Caco-2 (cell line): ENCODE data around the gene SOX30. TPM values are rescaled to one million over a fixed set of nuclear protein-coding genes. Genes with fewer than 3 reads are reported as not detected.

Source experiments
- BruUV-seq: library from RNA; stranded (reverse); fragments of 400-500 nt; replicated peaks from 2 replicates; lab custom pipeline; 2021; lab: Mats Ljungman, UMichigan
- CTCF ChIA-PET: fragments of 300-600 bp; sonication (Branson Sonifier 250); formaldehyde crosslinking; loops from one replicate; lab custom pipeline; 2022; ENCODE audit warnings: antibody characterized with exemption; lab: Charles Lee
- POLR2A ChIA-PET: fragments of 300-600 bp; sonication (Branson Sonifier 250); formaldehyde crosslinking; loops from one replicate; lab custom pipeline; 2022; ENCODE audit warnings: antibody characterized with exemption; lab: Charles Lee
- DNase-seq, 2 experiments: peaks; one replicate each; pipeline versions ENCODE4 v3.0.0 to v3.0.0-alpha.2; 2020 to 2022
- H3K27me3 ChIP-seq: replicated peaks from 2 replicates; pipeline ENCODE4 v1.6.0; 2011; ENCODE audit warnings: low read length; ENCODE audit not compliant: control insufficient read depth, insufficient read depth
- H3K36me3 ChIP-seq: 2 replicates; pipeline ENCODE4 v1.5.1; 2011; ENCODE audit warnings: low read length; ENCODE audit not compliant: control insufficient read depth, insufficient read depth
- H3K4me1 ChIP-seq: fragments of 250-450 bp; sonication (Bioruptor Pico); 2 replicates; pipeline ENCODE4 v1.5.1; 2020; ENCODE audit warnings: mild to moderate bottlenecking
- H3K4me3 ChIP-seq: 2 replicates; pipeline ENCODE4 v1.5.1; 2011; ENCODE audit warnings: low read depth, mild to moderate bottlenecking, control low read depth, low read length
- H3K9me3 ChIP-seq: fragments of 250-450 bp; sonication (Bioruptor Pico); 2 replicates; pipeline ENCODE4 v1.5.1; 2020; ENCODE audit warnings: mild to moderate bottlenecking, moderate library complexity
- H3K27ac Mint-ChIP-seq: one replicate; pipeline ENCODE4 v1.8.0; 2022; ENCODE audit warnings: mixed read lengths; ENCODE audit not compliant: unreplicated experiment
- H3K27me3 Mint-ChIP-seq: one replicate; pipeline ENCODE4 v1.8.0; 2022; ENCODE audit warnings: mixed read lengths; ENCODE audit not compliant: insufficient read depth, unreplicated experiment
- H3K36me3 Mint-ChIP-seq: one replicate; pipeline ENCODE4 v1.8.0; 2022; ENCODE audit warnings: mild to moderate bottlenecking, mixed read lengths; ENCODE audit not compliant: insufficient read depth, unreplicated experiment
- H3K4me1 Mint-ChIP-seq: one replicate; pipeline ENCODE4 v1.8.0; 2022; ENCODE audit warnings: low read depth, mixed read lengths; ENCODE audit not compliant: unreplicated experiment
- H3K4me3 Mint-ChIP-seq: one replicate; pipeline ENCODE4 v1.8.0; 2022; ENCODE audit warnings: mild to moderate bottlenecking, moderate library complexity, mixed read lengths; ENCODE audit not compliant: unreplicated experiment
- H3K9me3 Mint-ChIP-seq: one replicate; pipeline ENCODE4 v1.8.0; 2022; ENCODE audit warnings: mixed read lengths; ENCODE audit not compliant: unreplicated experiment
- intact Hi-C: fragments of 100-400 bp; cut with micrococcal nuclease; formaldehyde crosslinking; loops from one replicate; pipeline ENCODE4 v1.10.0; 2022; ENCODE audit not compliant: unreplicated experiment
- total RNA-seq: library from RNA; stranded (reverse); gene quantifications from 2 replicates; pipeline ENCODE4 v1.2.3, GENCODE V29; 2022
- TF ChIP-seq, protein P1 (sequence below), 2 experiments: fragments of 200-600 bp in 1 of 2; IDR thresholded peaks; 1 replicate in 1 of 2; 2 replicates in 1 of 2; pipeline versions ENCODE4 v1.5.1 to v1.8.0; 2011 to 2022; ENCODE audit warnings: antibody characterized with exemption in 1 of 2, control low read depth in 1 of 2, inconsistent platforms in 1 of 2, low read depth in 1 of 2, low read length in 1 of 2, mild to moderate bottlenecking in 1 of 2, moderate library complexity in 1 of 2; ENCODE audit not compliant: insufficient read depth in 1 of 2, severe bottlenecking in 1 of 2, unreplicated experiment in 1 of 2

SOX30 gene
- total RNA-seq, 1 experiment from 2014 or later: 2.9 TPM

DNA sequence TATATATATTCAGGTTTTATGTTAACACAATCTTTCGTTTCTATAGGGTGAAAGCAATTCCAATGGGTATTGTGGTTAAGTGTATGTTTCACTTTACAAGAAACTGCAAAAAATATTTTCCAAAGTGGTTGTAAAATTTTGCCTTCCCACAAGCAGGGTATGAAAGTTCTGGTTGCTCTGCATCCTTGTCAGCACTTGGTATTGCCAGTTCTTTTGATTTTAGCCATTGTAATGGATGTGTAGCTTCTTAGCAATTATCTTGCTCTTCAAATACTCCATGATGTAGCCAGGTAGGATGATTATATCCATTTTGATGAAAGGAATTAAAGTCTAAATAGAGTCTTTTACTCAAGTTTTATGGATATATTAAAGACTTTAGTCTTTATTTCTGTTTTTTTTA lies 67.6 kb downstream of the SOX30 start:
- no peak overlapping the region for H3K27ac Mint-ChIP-seq
- DNase-seq: no peak
- POLR2A ChIA-PET: no interaction called here
- intact Hi-C loops: no loop called here
- TF ChIP-seq, protein P1, sequence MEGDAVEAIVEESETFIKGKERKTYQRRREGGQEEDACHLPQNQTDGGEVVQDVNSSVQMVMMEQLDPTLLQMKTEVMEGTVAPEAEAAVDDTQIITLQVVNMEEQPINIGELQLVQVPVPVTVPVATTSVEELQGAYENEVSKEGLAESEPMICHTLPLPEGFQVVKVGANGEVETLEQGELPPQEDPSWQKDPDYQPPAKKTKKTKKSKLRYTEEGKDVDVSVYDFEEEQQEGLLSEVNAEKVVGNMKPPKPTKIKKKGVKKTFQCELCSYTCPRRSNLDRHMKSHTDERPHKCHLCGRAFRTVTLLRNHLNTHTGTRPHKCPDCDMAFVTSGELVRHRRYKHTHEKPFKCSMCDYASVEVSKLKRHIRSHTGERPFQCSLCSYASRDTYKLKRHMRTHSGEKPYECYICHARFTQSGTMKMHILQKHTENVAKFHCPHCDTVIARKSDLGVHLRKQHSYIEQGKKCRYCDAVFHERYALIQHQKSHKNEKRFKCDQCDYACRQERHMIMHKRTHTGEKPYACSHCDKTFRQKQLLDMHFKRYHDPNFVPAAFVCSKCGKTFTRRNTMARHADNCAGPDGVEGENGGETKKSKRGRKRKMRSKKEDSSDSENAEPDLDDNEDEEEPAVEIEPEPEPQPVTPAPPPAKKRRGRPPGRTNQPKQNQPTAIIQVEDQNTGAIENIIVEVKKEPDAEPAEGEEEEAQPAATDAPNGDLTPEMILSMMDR (IDR thresholded peaks at IDR 0.05; ENCODE audit: insufficient read depth in 1 of 2, low read depth in 1 of 2, low read length in 1 of 2, severe bottlenecking in 1 of 2, unreplicated experiment in 1 of 2): no peak
- Histone ChIP-seq H3K9me3 (no peaks in the 10 kb centered on the region), H3K36me3 (no peaks in the 10 kb centered on the region), H3K4me3 (no peak overlapping the region), H3K27me3 (no peaks in the 10 kb centered on the region), H3K4me1 (no peaks in the 10 kb centered on the region)
- no peaks in the 10 kb centered on the region for H3K27me3 Mint-ChIP-seq
- H3K4me1 Mint-ChIP-seq: no peaks in the 10 kb centered on the region
- no peaks in the 10 kb centered on the region for H3K36me3 Mint-ChIP-seq
- BruUV-seq: no TSS peak
- no peak overlapping the region for H3K4me3 Mint-ChIP-seq
- CTCF ChIA-PET: no interaction called here
- H3K9me3 Mint-ChIP-seq: no peaks in the 10 kb centered on the region

DNA sequence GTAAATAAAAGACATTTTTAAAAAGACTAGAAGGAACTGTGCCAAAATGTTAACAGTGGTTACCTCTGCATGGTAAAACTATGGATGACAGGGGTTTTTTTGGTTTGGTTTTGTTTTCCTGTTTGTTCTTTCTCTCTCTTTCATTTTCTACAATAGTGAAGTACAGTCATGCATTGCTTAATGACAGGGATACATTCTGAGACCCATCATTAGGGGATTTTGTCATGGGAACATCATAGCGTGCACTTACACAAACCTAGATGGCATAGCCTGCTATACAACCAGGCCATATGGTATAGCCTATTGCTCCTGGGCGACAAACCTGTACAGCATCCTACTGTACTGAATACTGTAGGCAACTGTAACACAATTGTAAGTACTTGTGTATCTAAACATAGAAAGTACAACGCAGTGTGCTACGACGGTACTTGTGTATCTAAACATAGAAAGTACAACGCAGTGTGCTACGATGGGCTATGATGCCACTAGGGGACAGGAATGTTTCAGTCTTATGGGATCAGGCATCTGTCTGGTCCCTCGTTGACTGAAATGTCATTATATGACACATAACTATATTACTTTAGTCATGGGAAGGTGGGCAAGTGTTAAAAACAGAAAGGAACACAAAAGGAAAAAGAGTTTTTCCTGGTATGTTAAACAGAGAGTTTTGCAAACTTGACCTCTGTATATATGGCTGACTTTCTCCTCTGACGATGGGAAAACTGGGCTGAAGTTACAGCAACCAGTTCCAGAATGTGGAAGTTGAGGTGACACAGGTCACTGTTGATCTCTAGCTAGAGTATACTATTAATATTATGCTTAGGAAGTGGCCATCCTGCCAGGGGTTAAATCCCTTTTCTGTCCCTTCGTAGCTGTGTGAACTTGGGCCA lies 69.3 kb downstream of the SOX30 start:
- no TSS peak for BruUV-seq
- no peaks in the 10 kb centered on the region for H3K36me3 ChIP-seq
- no peaks in the 10 kb centered on the region for H3K9me3 ChIP-seq
- TF ChIP-seq, protein P1 (IDR thresholded peaks at IDR 0.05; ENCODE audit: insufficient read depth in 1 of 2, low read depth in 1 of 2, low read length in 1 of 2, severe bottlenecking in 1 of 2, unreplicated experiment in 1 of 2): peak in 1 of 2 experiments; percentile 20
- POLR2A ChIA-PET: no interaction called here
- peaks cover 5% of the 10 kb centered on the region; the same call in 1 of the 2 replicates for H3K4me1 ChIP-seq
- no peaks in the 10 kb centered on the region for H3K27me3 Mint-ChIP-seq
- no peaks in the 10 kb centered on the region for H3K27me3 ChIP-seq
- no peak for DNase-seq
- H3K36me3 Mint-ChIP-seq: no peaks in the 10 kb centered on the region
- H3K9me3 Mint-ChIP-seq: no peaks in the 10 kb centered on the region
- H3K4me3 ChIP-seq: no peak overlapping the region
- H3K4me1 Mint-ChIP-seq: peaks cover 9% of the 10 kb centered on the region
- no peak overlapping the region for H3K4me3 Mint-ChIP-seq
- CTCF ChIA-PET: no interaction called here
- intact Hi-C loops: no loop called here
- H3K27ac Mint-ChIP-seq: no peak overlapping the region

DNA sequence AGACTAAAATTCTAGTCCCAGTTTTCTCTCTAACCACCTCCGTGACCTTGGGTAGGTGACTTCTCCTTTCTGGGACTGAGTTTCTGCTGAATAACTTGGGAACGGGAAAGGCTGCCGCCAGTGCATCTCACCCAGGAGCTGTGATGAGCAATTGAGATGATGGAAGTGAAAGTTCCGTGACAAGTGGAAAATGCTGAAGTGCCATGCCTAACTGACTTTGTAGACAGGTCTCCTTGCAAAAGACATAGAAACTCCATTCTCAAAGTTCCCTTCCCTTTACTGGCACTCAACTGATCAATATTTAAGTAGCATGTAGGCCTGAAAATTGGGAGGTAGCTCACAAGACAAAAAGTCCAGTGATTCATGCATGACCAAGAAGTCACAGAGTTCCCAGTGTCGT lies 70.3 kb downstream of the SOX30 start:
- Mint-ChIP-seq H3K4me1 (peaks cover 14% of the 10 kb centered on the region), H3K27me3 (no peaks in the 10 kb centered on the region), H3K4me3 (no peak overlapping the region), H3K27ac (no peak overlapping the region), H3K36me3 (no peaks in the 10 kb centered on the region), H3K9me3 (no peaks in the 10 kb centered on the region)
- BruUV-seq: no TSS peak
- TF ChIP-seq, protein P1 (IDR thresholded peaks at IDR 0.05; ENCODE audit: insufficient read depth in 1 of 2, low read depth in 1 of 2, low read length in 1 of 2, severe bottlenecking in 1 of 2, unreplicated experiment in 1 of 2): no peak
- ChIA-PET POLR2A (no interaction called here), CTCF (no interaction called here)
- Histone ChIP-seq H3K4me1 (peaks cover 15% of the 10 kb centered on the region), H3K36me3 (no peaks in the 10 kb centered on the region), H3K27me3 (no peaks in the 10 kb centered on the region), H3K9me3 (no peaks in the 10 kb centered on the region), H3K4me3 (no peak overlapping the region)
- no peak for DNase-seq
- intact Hi-C loops: no loop called here
